IPS-20b (cell line): ENCODE data around the gene PRTG.

Experiments used
- H3K27ac ChIP-seq: one replicate; pipeline ENCODE4 v1.5.1; 2013; ENCODE audit warnings: low read length
- H3K27me3 ChIP-seq: 2 replicates; pipeline ENCODE4 v1.6.1; 2013; ENCODE audit warnings: mild to moderate bottlenecking, low read length, inconsistent platforms; ENCODE audit not compliant: insufficient read depth
- H3K36me3 ChIP-seq: 2 replicates; pipeline ENCODE4 v1.6.1; 2013; ENCODE audit warnings: low read depth, mild to moderate bottlenecking, inconsistent platforms, low read length, moderate library complexity; ENCODE audit not compliant: insufficient read depth
- H3K4me1 ChIP-seq: 2 replicates; pipeline ENCODE4 v1.6.1; 2013; ENCODE audit warnings: mild to moderate bottlenecking, control low read depth, inconsistent platforms, low read length, moderate library complexity; ENCODE audit not compliant: insufficient read depth
- H3K4me3 ChIP-seq: 2 replicates; pipeline ENCODE4 v1.5.1; 2013; ENCODE audit warnings: mild to moderate bottlenecking, low read length, inconsistent platforms
- H3K9ac ChIP-seq: 2 replicates; pipeline ENCODE4 v1.6.1; 2013; ENCODE audit warnings: low read depth, mild to moderate bottlenecking, inconsistent platforms, low read length, moderate library complexity
- H3K9me3 ChIP-seq: 2 replicates; pipeline ENCODE4 v1.6.1; 2013; ENCODE audit warnings: mild to moderate bottlenecking, low read depth, low read length, inconsistent platforms; ENCODE audit not compliant: insufficient read depth

PRTG gene

GRCh38 chr15:55658886-55659285 is 84.1 kb downstream of the PRTG start:
- no peak overlapping the region for H3K4me3 ChIP-seq

GRCh38 chr15:55654561-55655031 is 88.4 kb downstream of the PRTG start:
- Histone ChIP-seq H3K36me3 (no peaks in the 10 kb centered on the region), H3K4me3 (no peak overlapping the region), H3K27ac (no peak overlapping the region), H3K9me3 (no peaks in the 10 kb centered on the region), H3K4me1 (peaks cover 13% of the 10 kb centered on the region; the same call in 1 of the 2 replicates), H3K9ac (no peak overlapping the region), H3K27me3 (no peaks in the 10 kb centered on the region)

More at GRCh38 chr15:55658886-55659285, 84.1 kb downstream of the PRTG start:
- H3K27ac ChIP-seq, result no peak overlapping the region
- no peaks in the 10 kb centered on the region for H3K9me3 ChIP-seq
- H3K9ac ChIP-seq, result no peak overlapping the region
- H3K27me3 ChIP-seq, result no peaks in the 10 kb centered on the region
- peaks cover 32% of the 10 kb centered on the region for H3K4me1 ChIP-seq
- no peaks in the 10 kb centered on the region for H3K36me3 ChIP-seq

GRCh38 chr15:55652909-55653495 is 90.0 kb downstream of the PRTG start:
- H3K27me3 ChIP-seq, result no peaks in the 10 kb centered on the region
- no peaks in the 10 kb centered on the region for H3K36me3 ChIP-seq
- no peak overlapping the region for H3K27ac ChIP-seq
- H3K4me1 ChIP-seq, result peaks cover 13% of the 10 kb centered on the region; the same call in 1 of the 2 replicates
- no peak overlapping the region for H3K9ac ChIP-seq
- no peak overlapping the region for H3K4me3 ChIP-seq
- H3K9me3 ChIP-seq, result no peaks in the 10 kb centered on the region

- no peaks in the 10 kb centered on the region for H3K36me3 ChIP-seq
- H3K9me3 ChIP-seq, result no peaks in the 10 kb centered on the region
- H3K27ac ChIP-seq, result no peak overlapping the region
- H3K27me3 ChIP-seq, result no peaks in the 10 kb centered on the region
- no peak overlapping the region for H3K4me3 ChIP-seq
- H3K4me1 ChIP-seq, result peaks cover 13% of the 10 kb centered on the region; the same call in 1 of the 2 replicates
- H3K9ac ChIP-seq, result no peak overlapping the region
These were observed 90.6 kb downstream of the PRTG start for GRCh38 chr15:55652359-55652758.

DNA sequence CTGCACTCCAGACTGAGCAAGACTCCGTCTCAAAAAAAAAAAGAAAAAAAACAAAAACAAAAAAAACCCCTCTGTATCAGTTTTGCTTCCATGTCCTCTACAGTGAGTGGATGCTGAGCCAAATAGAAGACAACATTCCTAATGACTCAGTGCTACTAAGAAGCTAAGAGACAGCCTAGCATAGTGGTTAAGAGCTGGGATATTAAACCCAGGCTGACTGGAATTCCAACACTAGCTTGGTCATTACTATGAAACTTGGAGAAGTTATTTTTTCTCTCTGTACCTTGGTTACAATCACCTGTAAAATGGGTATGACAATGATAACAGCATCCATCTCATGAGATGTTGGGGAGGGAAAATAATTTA is 93.9 kb downstream of the PRTG start:
- H3K4me1 ChIP-seq, result peaks cover 13% of the 10 kb centered on the region; the same call in 1 of the 2 replicates
- no peak overlapping the region for H3K27ac ChIP-seq
- H3K36me3 ChIP-seq, result no peaks in the 10 kb centered on the region
- H3K9ac ChIP-seq, result no peak overlapping the region
- no peaks in the 10 kb centered on the region for H3K27me3 ChIP-seq
- H3K4me3 ChIP-seq, result no peak overlapping the region
- no peaks in the 10 kb centered on the region for H3K9me3 ChIP-seq

- no peaks in the 10 kb centered on the region for H3K27me3 ChIP-seq
- H3K27ac ChIP-seq, result no peak overlapping the region
- H3K9me3 ChIP-seq, result no peaks in the 10 kb centered on the region
- H3K4me1 ChIP-seq, result no peaks in the 10 kb centered on the region
- H3K4me3 ChIP-seq, result no peak overlapping the region
- no peak overlapping the region for H3K9ac ChIP-seq
- H3K36me3 ChIP-seq, result peaks cover 34% of the 10 kb centered on the region
These were observed 104.2 kb downstream of the PRTG start for GRCh38 chr15:55638764-55639163.

DNA sequence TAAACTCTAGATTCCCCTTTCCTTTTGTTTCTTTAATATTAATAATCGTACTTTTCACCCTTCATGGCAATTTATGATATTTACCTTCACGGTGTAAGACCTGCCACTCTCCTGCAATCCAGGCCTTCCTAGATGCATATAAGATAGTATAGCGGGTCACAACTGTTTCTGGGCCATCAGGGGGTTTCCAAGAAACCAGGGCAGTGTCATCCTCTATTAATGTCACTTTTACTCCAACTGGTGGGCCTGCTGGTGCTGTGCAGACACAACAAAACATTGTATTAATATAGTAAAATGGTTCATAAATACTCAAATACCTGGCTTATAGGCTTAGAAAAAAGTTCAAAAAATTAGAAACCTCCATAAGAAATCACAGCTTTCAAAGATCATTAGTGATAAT is 105.9 kb downstream of the PRTG start:
- no peak overlapping the region for H3K9ac ChIP-seq
- H3K36me3 ChIP-seq, result peaks cover 41% of the 10 kb centered on the region
- no peak overlapping the region for H3K4me3 ChIP-seq
- H3K27ac ChIP-seq, result no peak overlapping the region
- H3K9me3 ChIP-seq, result no peaks in the 10 kb centered on the region
- no peaks in the 10 kb centered on the region for H3K4me1 ChIP-seq
- no peaks in the 10 kb centered on the region for H3K27me3 ChIP-seq

DNA sequence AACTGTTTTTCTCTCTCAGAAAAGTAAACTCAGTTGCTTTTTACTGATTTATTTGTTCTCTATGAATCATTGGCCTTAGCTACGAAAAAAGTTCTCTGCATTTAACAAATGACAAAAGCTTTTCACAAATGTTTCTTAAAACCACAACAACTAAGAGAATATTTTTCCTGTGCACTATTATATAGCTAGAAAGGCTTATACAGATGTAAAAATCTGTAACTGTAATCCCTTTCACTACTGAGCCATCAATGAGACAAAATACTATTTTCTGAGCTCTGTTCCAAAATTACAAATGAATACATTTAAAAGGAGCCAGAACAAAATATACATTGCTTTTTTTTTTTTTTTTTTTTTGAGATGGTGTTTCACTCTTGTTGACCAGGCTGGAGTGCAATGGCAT is 109.2 kb downstream of the PRTG start:
- Histone ChIP-seq H3K9ac (no peak overlapping the region), H3K27ac (no peak overlapping the region), H3K9me3 (no peaks in the 10 kb centered on the region), H3K27me3 (no peaks in the 10 kb centered on the region), H3K4me1 (no peaks in the 10 kb centered on the region), H3K36me3 (peaks cover 27% of the 10 kb centered on the region), H3K4me3 (no peak overlapping the region)

GRCh38 chr15:55632434-55632833 is 110.5 kb downstream of the PRTG start:
- H3K27me3 ChIP-seq, result no peaks in the 10 kb centered on the region
- no peak overlapping the region for H3K9ac ChIP-seq
- no peaks in the 10 kb centered on the region for H3K9me3 ChIP-seq
- no peak overlapping the region for H3K27ac ChIP-seq
- H3K36me3 ChIP-seq, result peaks cover 17% of the 10 kb centered on the region
- H3K4me1 ChIP-seq, result no peaks in the 10 kb centered on the region
- H3K4me3 ChIP-seq, result no peak overlapping the region

GRCh38 chr15:55630858-55631257 is 112.1 kb downstream of the PRTG start:
- Histone ChIP-seq H3K4me3 (no peak overlapping the region), H3K4me1 (no peaks in the 10 kb centered on the region), H3K36me3 (peaks cover 12% of the 10 kb centered on the region; the same call in 1 of the 2 replicates), H3K9me3 (no peaks in the 10 kb centered on the region), H3K27ac (no peak overlapping the region), H3K9ac (no peak overlapping the region), H3K27me3 (no peaks in the 10 kb centered on the region)

DNA sequence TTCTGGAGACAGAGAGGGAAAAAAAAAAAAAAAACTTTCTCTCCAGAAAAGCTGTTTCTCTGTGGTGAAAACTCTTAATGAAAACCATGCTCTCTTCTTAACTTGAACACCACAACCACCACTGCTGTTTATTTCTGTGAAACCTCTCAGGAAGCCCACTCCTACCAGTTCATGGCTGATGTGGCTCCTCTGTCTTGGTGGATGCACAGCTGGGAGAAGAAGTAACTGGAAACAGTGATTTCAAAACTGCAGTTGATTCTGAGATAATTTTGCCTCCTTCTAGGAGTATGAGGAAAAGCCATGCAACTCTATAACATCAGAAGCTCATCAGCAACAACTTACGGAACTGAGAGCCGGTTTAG is 114.6 kb downstream of the PRTG start:
- Histone ChIP-seq H3K4me1 (no peaks in the 10 kb centered on the region), H3K27me3 (no peaks in the 10 kb centered on the region), H3K9ac (no peak overlapping the region), H3K9me3 (no peaks in the 10 kb centered on the region), H3K36me3 (0 out of 2 replicates have a peak, but pooled peaks cover 7% of the 10 kb centered on the region), H3K27ac (no peak overlapping the region), H3K4me3 (no peak overlapping the region)

DNA sequence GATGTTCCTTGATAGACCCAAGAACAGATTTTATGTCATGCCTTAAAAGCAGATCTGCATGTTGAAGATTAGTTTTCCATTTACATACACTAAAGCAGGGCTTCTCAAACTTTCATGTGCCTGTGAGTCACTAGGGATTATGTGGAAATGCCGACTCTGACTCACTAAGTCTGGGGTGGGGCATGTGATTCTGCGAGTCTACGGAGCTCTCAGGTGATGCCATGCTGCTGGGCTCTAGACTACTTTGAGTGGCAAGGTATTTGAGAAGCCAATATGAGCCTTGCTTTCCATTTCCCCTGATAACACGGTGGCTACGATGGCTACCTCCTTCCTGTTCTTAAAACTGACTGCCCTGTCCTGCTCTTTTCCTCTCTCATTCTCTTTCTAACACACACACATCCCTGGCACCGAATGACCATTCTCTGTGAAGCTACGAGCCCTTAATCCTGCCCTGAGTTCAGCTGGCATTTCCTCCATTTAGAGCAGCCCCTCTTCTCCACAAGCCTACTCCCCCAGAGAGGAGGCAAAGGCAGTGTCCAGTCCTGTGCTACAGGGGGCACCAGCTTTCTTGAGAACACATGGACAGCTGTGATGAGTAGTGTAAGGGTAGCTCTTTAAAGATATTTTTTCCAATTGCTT is 115.1 kb downstream of the PRTG start:
- no peaks in the 10 kb centered on the region for H3K9me3 ChIP-seq
- 0 out of 2 replicates have a peak, but pooled peaks cover 7% of the 10 kb centered on the region for H3K36me3 ChIP-seq
- H3K9ac ChIP-seq, result no peak overlapping the region
- no peak overlapping the region for H3K27ac ChIP-seq
- H3K4me3 ChIP-seq, result no peak overlapping the region
- no peaks in the 10 kb centered on the region for H3K4me1 ChIP-seq
- H3K27me3 ChIP-seq, result no peaks in the 10 kb centered on the region
